NCI-H2196 treated with DMSO at 0.1 percent for 48 hours (cell line): Measurements from ENCODE around the gene TNRC6A.

Source experiments
- DNase-seq: peaks from one replicate; lab custom pipeline; 2025; ENCODE audit not compliant: unreplicated experiment; lab: John Stamatoyannopoulos, UW

Gene TNRC6A

DNA sequence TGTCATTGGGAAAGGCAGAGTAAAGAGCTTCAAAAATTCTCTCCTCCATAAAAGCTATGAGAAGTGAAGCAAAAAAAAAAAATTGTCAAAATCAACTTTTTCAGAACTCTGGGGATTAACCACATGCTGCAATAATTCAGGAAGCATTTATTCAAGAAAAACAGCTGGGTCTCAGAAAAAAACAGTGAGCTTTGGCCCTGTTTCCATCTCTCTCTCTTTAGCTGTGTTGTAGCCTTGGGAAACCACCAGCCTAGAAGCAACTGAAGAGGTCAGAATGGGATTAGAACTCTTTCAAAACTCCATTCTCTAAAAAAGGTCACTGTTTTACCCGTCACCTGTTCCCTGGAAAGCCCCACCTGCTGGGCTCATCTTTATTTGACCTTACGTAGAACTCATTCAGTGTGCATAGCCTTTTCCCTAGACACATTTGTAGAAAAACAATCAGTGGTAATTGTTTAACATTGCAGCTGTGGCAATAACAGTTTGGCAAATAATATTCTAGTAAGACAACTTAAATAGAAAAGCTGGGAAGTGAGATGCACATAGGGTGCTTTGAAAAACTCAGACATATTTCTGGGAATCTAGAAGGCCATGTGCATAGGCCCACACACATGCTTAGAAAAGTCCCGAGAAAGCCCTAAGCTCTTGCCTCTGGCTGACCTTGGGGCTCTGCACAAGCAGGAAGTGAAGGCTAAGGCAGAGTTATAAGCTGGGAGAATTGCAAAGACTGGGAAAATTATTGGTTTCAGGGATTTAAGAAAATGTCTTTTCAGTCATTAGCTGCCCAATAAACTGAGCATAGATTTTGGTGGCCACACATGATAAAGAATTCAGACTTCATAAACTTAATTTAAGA, 134.4 kb downstream of the TNRC6A start:
- DNase-seq = no peak

DNA sequence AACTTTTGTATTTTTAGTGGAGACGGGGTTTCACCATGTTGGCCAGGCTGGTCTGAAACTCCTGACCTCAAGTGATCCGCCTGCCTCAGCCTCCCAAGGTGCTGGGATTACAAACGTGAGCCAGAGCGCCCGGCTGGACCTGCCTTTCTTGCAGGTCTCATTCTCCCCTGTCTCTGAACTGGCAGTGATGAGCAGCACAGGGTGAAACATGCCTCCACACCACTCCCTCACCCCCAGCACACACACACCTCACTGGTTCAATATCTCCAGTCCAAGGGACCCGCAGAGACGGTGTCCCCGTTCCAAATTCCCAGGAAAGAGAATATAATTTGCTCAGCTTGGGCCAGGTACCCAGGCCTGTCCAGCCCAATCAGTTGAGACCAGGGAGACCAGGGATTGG, 139.6 kb downstream of the TNRC6A start:
- DNase-seq = no peak

DNA sequence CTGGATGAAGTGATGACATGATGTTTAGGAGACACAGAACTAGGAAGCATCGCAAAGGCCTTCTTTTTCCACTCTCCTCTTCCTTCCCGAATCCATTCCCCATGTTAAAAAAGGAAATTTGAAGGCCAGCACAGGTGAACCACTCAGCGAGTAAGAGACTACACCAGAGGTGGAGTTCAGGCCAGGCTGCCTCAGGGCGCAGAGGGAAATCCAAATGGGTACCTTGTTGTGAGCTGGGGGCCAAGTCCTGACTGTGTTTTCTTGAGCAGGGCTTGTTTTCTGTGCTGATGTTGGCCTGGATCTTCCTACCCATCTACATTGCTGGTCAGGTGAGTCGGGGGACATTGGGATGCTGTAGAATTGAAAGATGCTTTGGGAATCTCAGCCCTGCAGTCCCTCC, 142.4 kb downstream of the TNRC6A start:
- DNase-seq = no peak

DNA sequence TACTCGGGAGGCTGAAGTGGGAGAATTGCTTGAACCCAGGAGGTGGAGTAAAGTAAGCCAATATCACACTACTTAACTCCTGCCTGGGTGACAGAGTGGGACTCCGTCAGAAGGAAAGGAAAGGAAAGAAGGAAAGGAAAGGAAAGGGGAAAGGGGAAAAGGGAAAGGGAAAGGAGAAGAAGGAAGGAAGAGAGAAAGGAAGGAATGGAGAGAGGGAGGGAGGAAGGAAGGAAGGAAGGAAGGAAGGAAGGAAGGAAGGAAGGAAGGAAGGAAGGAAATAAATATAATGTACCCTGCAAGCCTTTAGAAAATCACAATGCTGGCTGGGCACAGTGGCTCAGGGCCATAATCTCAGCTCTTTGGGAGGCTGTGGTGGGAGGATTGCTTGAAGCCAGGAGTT, 143.6 kb downstream of the TNRC6A start:
- no peak for DNase-seq

DNA sequence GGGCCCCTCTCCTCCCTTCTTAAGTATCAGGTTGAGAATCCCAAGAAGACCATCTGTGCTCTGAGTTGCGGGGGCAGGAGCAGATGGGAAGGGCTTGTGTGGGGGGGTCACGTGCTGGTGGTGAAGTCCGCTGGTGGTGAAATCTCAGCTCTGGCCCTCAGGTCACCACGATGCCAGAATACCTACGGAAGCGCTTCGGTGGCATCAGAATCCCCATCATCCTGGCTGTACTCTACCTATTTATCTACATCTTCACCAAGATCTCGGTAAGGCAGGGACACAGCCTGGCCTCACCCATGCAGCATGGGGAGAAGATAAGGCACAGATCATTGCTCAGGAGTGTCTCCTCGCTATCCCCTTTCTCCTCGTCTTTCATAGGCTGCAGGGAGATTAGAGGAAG, 146.0 kb downstream of the TNRC6A start:
- DNase-seq = no peak
